ENCODE data around the gene FBXW10. TPM values are rescaled to one million over a fixed set of nuclear protein-coding genes. Genes with fewer than 3 reads are reported as not detected.
"Not testable (repeated sequence)": the region's sequence is repeated elsewhere in the genome, so short reads cannot be mapped to it uniquely, and the experiment has no call there.

The FBXW10 gene
- total and polyA plus RNA-seq, 4 donors, result 0.22 to 0.71 (median 0.45) TPM

DNA sequence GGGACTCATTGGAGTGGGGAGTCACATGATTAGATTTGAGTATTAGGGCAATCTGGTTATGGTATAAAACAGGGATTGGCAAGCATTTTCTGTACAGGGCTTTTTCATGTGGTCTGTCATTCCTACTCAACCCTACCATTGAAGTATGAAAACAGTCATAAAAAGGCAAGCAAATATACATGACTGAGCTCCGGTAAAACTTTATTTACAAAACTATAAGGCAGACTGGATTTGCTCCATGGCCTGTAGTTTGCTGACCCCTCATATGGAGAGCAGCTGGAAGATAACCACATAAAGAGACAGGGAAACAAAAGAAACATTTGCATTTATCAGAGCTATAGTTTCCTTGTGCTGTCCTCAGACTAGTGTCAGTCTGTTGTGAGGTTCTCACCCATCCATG lies 83.8 kb downstream of the FBXW10 start:
- WGBS (ENCODE audit: insufficient coverage), result no CpG with 5 or more reads among the region's 1 CpG
- H3K27ac ChIP-seq (ENCODE audit: low read depth, low read length); H3K36me3 ChIP-seq (ENCODE audit: control insufficient read depth, insufficient read depth, low read length); DNase-seq (ENCODE audit: low read depth in 4 of 6, low spot score in 6 of 6); H3K4me1 ChIP-seq (ENCODE audit: control insufficient read depth, insufficient read depth, low read length); H3K9me3 ChIP-seq (ENCODE audit: control insufficient read depth, insufficient read depth, low read length); H3K4me3 ChIP-seq (ENCODE audit: low read depth, low read length); H3K27me3 ChIP-seq (ENCODE audit: control insufficient read depth, insufficient read depth, low read length): not testable (repeated sequence)

Small RNA genes lying within 50 kb of the gene (small RNA-seq; reads per million reads assigned to genes)
- gene AC026271.4 (ENCODE audit: low replicate concordance), result not detected

Other genes with a start within 250 kb of the FBXW10 start
- not detected for gene TBC1D28, start 99.7 kb upstream of the FBXW10 start, total RNA-seq
- gene TBC1D28, start 99.7 kb upstream of the FBXW10 start, polyA plus RNA-seq (ENCODE audit: insufficient read length in 2 of 2), result not detected
- gene FOXO3B, start 61.7 kb upstream of the FBXW10 start, total RNA-seq, result 1 to 10 TPM; 4.3 to 5.3 TPM
- gene FOXO3B, start 61.7 kb upstream of the FBXW10 start, polyA plus RNA-seq (ENCODE audit: insufficient read length in 2 of 2), result 1 to 10 TPM; 2.9 to 3.3 TPM
- gene TVP23B, start 37.1 kb downstream of the FBXW10 start, total RNA-seq, result 10 to 100 TPM; 34.1 to 52.1 TPM
- gene TVP23B, start 37.1 kb downstream of the FBXW10 start, polyA plus RNA-seq (ENCODE audit: insufficient read length in 2 of 2), result 10 to 100 TPM; 24.2 to 30.5 TPM
- gene PRPSAP2, start 114.1 kb downstream of the FBXW10 start, total RNA-seq, result 10 to 100 TPM; 62.2 to 96.1 TPM
- gene PRPSAP2, start 114.1 kb downstream of the FBXW10 start, polyA plus RNA-seq (ENCODE audit: insufficient read length in 2 of 2), result 10 to 100 TPM; 73.7 to 77.0 TPM
- not detected for gene SLC5A10, start 208.1 kb downstream of the FBXW10 start, total RNA-seq
- gene SLC5A10, start 208.1 kb downstream of the FBXW10 start, polyA plus RNA-seq (ENCODE audit: insufficient read length in 2 of 2), result under 1 TPM; 0.13 to 0.51 TPM

All from spinal cord (tissue), 10 donors.